HEK293T (cell line): ENCODE measurements around the gene SMTN.

Experiments used
- ARNT ChIP-seq: fragments of 450-650 bp; IDR thresholded peaks from 2 replicates; pipeline ENCODE4 v1.6.1; 2017; ENCODE audit warnings: mild to moderate bottlenecking
- BHLHE40 ChIP-seq: fragments of 450-650 bp; IDR thresholded peaks from 2 replicates; pipeline ENCODE4 v1.6.1; 2016; ENCODE audit warnings: mild to moderate bottlenecking, moderate library complexity, borderline replicate concordance
- ELF4 ChIP-seq: fragments of 450-650 bp; IDR thresholded peaks from 2 replicates; pipeline ENCODE4 v1.6.1; 2017; ENCODE audit warnings: antibody characterized with exemption
- FOXA1 ChIP-seq: fragments of 450-650 bp; IDR thresholded peaks from 2 replicates; pipeline ENCODE4 v1.6.1; 2016; ENCODE audit warnings: mild to moderate bottlenecking
- FOXK2 ChIP-seq: fragments of 450-650 bp; IDR thresholded peaks from 2 replicates; pipeline ENCODE4 v1.6.1; 2016; ENCODE audit warnings: mild to moderate bottlenecking
- FOXM1 ChIP-seq: fragments of 450-650 bp; IDR thresholded peaks from 2 replicates; pipeline ENCODE4 v1.6.1; 2017; ENCODE audit warnings: mild to moderate bottlenecking, borderline replicate concordance
- NFRKB ChIP-seq: fragments of 450-650 bp; IDR thresholded peaks from 2 replicates; pipeline ENCODE4 v1.6.1; 2016; ENCODE audit warnings: mild to moderate bottlenecking, moderate library complexity
- PKNOX1 ChIP-seq: fragments of 450-650 bp; IDR thresholded peaks from 2 replicates; pipeline ENCODE4 v1.6.1; 2016
- SP1 ChIP-seq: fragments of 450-650 bp; IDR thresholded peaks from 2 replicates; pipeline ENCODE4 v1.6.1; 2017
- SUZ12 ChIP-seq: fragments of 450-650 bp; IDR thresholded peaks from 2 replicates; pipeline ENCODE4 v1.6.1; 2016; ENCODE audit warnings: mild to moderate bottlenecking
- ZNF384 ChIP-seq: fragments of 450-650 bp; IDR thresholded peaks from 2 replicates; pipeline ENCODE4 v1.6.1; 2016

DNA sequence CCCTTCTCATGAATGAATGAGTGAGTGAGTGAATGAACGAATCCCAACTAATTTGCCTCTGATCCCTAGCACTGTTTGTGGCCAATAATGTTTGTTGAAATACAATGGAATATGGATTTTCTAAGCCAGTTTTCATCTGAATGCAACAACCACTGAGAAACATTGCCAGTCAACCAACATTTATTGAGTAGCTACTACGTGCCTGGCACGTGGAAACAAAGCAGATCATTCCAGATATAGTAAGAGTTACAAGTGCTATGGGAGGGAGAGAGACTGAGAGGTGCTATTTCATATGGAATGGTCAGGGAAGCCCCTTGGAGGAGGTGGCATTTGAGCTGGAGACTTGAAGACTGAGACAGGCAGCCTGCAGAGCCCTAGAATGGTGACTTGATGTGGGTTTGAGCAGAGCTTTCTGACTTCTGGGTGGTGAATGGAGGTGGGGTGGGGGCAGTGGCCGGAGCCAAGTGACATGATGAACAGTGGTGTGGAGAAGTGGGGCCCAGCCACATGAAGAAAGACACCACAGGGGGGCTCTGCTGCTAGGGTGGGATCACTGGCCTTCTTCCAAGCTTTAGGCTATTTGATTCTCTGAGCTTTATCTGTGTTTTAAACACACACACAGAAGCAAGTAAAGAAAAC, 35.1 kb upstream of the SMTN start:
- no peak for TF ChIP-seq BHLHE40
- no peak for TF ChIP-seq ZNF384
- TF ChIP-seq FOXA1: no peak
- TF ChIP-seq SP1: no peak
- no peak for TF ChIP-seq ARNT
- no peak for TF ChIP-seq SUZ12
- TF ChIP-seq ELF4: no peak
- no peak for TF ChIP-seq PKNOX1
- TF ChIP-seq FOXM1: no peak
- TF ChIP-seq NFRKB: no peak
- TF ChIP-seq FOXK2: no peak
